Stimulated activated CD8-positive, alpha-beta memory T cell treated with anti-CD3 and anti-CD28 coated beads, Interleukin-12 subunit alpha, Interleukin-12 subunit beta, amount 100 ng/mL, for 4 hours (primary cell): ENCODE results near the gene TSBP1.
"Not testable (repeated sequence)": the region's sequence is repeated elsewhere in the genome, so short reads cannot be mapped to it uniquely, and the experiment has no call there.

Experiments used
- DNase-seq: peaks from one replicate; pipeline ENCODE4 v3.0.0-alpha.2; 2020; ENCODE audit warnings: low read depth

TSBP1 gene

GRCh38 chr6:32288426-32288825 lies 83.3 kb downstream of the TSBP1 start:
- DNase-seq = no peak

DNA sequence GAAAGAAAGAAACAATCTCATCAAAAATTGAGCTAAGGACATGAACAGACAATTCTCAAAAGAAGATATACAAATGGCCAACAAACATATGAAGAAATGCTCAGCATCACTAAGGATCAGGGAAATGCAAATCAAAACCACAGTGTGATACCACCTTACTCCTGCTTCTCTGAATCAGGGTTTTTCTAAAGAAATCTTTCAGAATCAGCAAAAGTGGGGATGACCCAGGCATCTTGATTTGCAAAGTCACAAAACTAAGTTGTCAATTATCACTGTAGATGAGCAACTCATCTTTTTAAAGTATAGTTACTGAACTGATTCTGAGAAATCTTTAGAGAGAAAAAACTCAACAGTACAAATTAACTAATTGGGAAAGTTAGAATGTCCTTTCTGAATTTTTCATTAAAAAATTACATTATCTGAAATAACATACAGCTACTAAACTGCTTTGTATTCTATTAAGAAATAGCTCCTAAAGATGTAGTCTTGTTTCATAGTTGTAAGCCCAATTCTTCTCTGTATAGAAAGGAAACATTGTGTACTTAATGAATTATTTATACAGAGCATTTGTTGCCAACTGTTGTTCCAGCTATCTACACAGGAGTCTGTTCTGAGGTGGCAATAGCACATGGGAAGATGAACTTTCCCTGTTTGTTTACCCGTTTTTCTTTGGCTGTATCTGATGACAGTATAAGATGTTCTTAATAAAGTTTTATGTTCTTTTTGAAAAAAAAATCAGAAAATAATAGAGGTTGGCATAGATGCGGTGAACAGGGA lies 97.7 kb downstream of the TSBP1 start:
- DNase-seq = not testable (repeated sequence)

DNA sequence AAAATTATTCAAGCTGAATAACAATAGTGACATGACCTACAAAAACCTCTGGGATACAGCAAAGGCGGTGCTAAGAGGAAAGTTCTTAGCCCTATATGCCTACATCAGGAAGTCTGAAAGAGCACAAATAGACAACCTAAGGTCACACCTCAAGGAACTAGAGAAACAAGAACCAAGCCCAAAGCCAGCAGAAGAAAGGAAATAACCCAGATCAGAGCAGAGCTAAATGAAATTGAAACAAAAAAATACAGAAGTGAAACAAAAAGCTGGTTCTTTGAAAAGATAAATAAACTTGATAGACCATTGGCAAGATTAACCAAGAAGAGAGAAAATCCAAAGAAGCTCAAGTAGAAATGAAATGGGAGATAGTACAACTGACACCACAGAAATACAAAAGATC lies 100.3 kb downstream of the TSBP1 start:
- DNase-seq = no peak

DNA sequence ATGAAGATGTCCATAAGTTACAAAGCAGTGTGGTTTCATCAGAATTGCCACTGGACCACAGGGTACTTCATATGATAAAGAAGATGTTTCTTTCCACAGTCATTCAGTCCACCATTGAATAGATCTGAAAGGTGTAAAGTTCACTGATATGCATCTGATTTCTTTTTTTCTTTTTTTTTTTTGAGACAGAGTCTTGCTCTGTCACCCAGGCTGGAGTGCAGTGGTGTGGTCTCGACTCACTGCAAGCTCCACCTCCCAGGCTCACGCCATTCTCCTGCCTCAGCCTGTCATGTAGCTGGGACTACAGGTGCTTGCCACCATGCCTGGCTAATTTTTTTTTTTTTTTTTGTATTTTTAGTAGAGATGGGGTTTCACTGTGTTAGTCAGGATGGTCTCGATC lies 103.2 kb downstream of the TSBP1 start:
- not testable (repeated sequence) for DNase-seq

DNA sequence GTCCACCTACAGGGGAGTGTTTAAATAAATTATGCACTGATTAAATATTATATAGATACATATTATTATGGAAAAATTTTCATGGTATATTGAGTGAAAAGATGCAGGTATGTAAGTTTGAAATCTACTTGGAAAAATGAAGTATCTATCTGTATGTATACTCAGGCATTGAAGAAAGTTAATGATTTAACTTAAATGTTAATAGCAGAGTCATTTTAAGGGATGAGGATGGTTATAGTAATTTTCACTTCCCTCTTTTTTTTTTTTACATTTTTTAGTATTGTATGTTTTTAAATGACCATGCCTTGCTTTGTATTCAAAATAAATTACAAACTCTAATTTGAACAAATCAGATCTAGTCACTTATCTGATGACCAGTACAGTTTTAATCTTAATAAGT lies 104.7 kb downstream of the TSBP1 start:
- no peak for DNase-seq

- not testable (repeated sequence) for DNase-seq
Observed at GRCh38 chr6:32257262-32257661, 114.4 kb downstream of the TSBP1 start.

DNA sequence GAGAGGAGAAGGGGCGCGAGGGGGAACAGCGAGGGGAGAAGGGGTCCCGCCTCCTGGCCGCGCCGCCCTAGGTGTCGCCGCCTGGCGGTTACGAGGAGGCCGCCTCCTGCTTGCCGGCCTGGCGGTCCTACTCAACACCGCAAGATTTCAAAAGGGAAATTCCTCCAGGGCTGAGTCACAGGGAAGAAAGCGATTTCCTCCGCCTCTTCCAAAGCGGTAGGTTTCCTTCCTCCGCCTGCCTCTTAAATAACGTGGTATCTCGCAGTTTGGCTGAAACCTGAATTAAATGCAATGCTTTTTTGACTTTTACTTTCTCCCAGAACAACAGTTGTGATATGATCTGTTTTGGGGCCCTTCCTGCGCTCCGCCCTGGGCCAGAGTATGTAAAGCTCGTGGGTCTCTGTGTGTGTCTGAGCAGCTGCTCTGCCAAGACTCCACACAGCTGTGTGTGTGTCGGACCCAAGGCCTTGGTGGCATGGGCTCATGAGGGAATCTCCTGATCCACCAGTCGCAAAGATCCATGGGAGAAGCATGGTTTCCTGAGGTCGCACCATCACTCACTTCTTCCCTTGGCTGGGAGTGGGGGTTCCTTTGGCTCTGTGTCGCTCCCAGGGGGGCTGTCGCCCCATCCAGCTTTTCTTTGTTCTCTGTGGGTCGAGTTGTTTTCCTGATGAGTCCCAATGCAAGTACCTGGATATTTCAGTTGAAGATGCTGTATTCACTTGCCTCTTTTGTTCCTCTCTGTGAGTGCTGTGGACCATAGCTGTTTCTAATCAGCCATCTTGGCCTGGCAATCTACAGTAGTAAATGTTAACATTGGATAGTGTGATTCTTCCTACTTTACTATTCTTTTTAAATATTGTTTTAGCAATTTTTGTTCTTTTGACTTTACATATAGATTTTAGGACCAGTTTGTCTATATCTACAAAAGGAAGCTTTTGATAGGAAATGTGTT lies 116.2 kb downstream of the TSBP1 start:
- peak; percentile 50 for DNase-seq

GRCh38 chr6:32254761-32255198 lies 116.9 kb downstream of the TSBP1 start:
- no peak for DNase-seq

GRCh38 chr6:32252331-32253009 lies 119.2 kb downstream of the TSBP1 start:
- DNase-seq = no peak

DNA sequence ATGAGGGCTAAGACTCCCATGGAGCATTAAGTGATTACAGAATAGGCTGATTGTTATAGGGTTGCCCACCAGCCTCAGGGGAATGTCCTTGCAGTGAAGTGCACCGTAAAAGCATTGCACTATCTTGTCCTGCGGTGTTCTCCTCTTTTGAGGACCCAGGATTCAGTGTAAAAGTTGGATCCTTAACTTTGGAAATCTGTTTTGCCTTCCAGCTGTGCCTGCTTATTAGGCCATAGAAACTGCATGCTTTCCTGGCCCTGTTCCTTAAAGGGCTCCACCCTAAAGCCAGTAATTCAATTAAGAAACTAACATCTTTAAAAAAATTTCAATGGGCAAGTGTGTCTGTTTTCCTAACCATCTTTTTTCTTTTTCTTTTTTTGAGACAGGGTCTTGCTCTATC lies 122.4 kb downstream of the TSBP1 start:
- no peak for DNase-seq

- no peak for DNase-seq
Observed at GRCh38 chr6:32247401-32247800, 124.3 kb downstream of the TSBP1 start.

- peak; percentile 41 for DNase-seq
Observed at GRCh38 chr6:32244946-32245398, 126.7 kb downstream of the TSBP1 start.

DNA sequence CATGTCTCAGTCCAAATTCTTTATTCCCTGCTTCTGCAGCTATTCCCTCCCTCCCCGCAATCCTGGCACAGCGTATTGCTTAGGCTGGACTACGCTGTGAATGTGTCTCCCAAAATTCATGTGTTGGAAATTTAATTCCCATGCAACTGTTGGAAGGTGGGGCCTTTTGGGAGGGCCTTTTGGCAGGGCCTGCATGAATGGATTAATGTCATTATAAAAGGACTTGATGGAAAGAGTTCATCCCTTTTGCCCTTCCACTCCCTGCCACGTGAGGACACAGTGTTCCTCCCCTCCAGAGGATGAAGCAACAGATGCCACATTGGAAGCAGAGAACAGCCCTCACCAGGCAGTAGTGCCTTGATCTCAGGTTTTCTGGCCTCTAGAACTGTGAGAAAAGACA lies 127.4 kb downstream of the TSBP1 start:
- DNase-seq = no peak
